Pons (tissue), 1 donor: ENCODE data around the gene GAD1.

ENCODE experiments used
- DNase-seq: peaks from one replicate; pipeline ENCODE4 v3.0.0-alpha.2; 2016; ENCODE audit warnings: low spot score

GAD1 gene

GRCh38 chr2:170846314-170846713, 29.6 kb downstream of the GAD1 start:
- DNase-seq, result no peak

- DNase-seq, result no peak
Observed at GRCh38 chr2:170847716-170848115, 31.0 kb downstream of the GAD1 start.

- DNase-seq, result no peak
Observed at GRCh38 chr2:170848587-170848986, 31.9 kb downstream of the GAD1 start.

GRCh38 chr2:170850251-170850650, 33.6 kb downstream of the GAD1 start:
- no peak for DNase-seq

GRCh38 chr2:170851635-170852034, 34.9 kb downstream of the GAD1 start:
- no peak for DNase-seq

GRCh38 chr2:170856066-170856465, 39.4 kb downstream of the GAD1 start:
- no peak for DNase-seq

GRCh38 chr2:170862286-170862902, 45.7 kb downstream of the GAD1 start:
- no peak for DNase-seq

GRCh38 chr2:170863087-170863486, 46.4 kb downstream of the GAD1 start:
- no peak for DNase-seq

GRCh38 chr2:170869036-170869435, 52.3 kb downstream of the GAD1 start:
- no peak for DNase-seq

- DNase-seq, result no peak
Observed at GRCh38 chr2:170869461-170869860, 52.8 kb downstream of the GAD1 start.

- DNase-seq, result peak; percentile 82
Observed at GRCh38 chr2:170873035-170873692, 56.5 kb downstream of the GAD1 start.

- no peak for DNase-seq
Observed at GRCh38 chr2:170878066-170878465, 61.4 kb downstream of the GAD1 start.

GRCh38 chr2:170878505-170878904, 61.8 kb downstream of the GAD1 start:
- DNase-seq, result no peak

GRCh38 chr2:170881840-170882239, 65.2 kb downstream of the GAD1 start:
- DNase-seq, result no peak

GRCh38 chr2:170882758-170883157, 66.1 kb downstream of the GAD1 start:
- no peak for DNase-seq

- no peak for DNase-seq
Observed at GRCh38 chr2:170883683-170884082, 67.0 kb downstream of the GAD1 start.

- DNase-seq, result no peak
Observed at GRCh38 chr2:170885130-170885791, 68.6 kb downstream of the GAD1 start.

- no peak for DNase-seq
Observed at GRCh38 chr2:170886386-170886785, 69.7 kb downstream of the GAD1 start.

- no peak for DNase-seq
Observed at GRCh38 chr2:170887496-170887895, 70.8 kb downstream of the GAD1 start.

- no peak for DNase-seq
Observed at GRCh38 chr2:170887896-170888295, 71.2 kb downstream of the GAD1 start.

- no peak for DNase-seq
Observed at GRCh38 chr2:170891893-170892292, 75.2 kb downstream of the GAD1 start.

GRCh38 chr2:170892391-170892951, 75.8 kb downstream of the GAD1 start:
- DNase-seq, result no peak
